ENCODE data around the gene DCST2. TPM values are rescaled to one million over a fixed set of nuclear protein-coding genes. Genes with fewer than 3 reads are reported as not detected.
A peak's percentile ranks its signal among the peaks of the same experiment; 100 is the strongest.

The DCST2 gene
- total RNA-seq, 1 experiment from 2014 or later, result 0.31 TPM

- Histone ChIP-seq H3K4me3 (ENCODE audit: insufficient read depth, low read depth, low read length) (no peak overlapping the region), H3K36me3 (replicated peaks; ENCODE audit: control insufficient read depth, insufficient read depth, low read length) (no peaks in the 10 kb centered on the region)
- DNase-seq, result peak; percentile 84
Measured at GRCh38 chr1:155008015-155008941, 25.3 kb downstream of the DCST2 start.

GRCh38 chr1:155007251-155007828 is 26.2 kb downstream of the DCST2 start:
- Histone ChIP-seq H3K36me3 (replicated peaks; ENCODE audit: control insufficient read depth, insufficient read depth, low read length) (no peaks in the 10 kb centered on the region), H3K4me3 (ENCODE audit: insufficient read depth, low read depth, low read length) (no peak overlapping the region), H3K27me3 (ENCODE audit: control insufficient read depth, insufficient read depth, low read length) (peaks cover 2% of the 10 kb centered on the region; the same call in 1 of the 2 replicates)
- DNase-seq, result peak; percentile 43

More at GRCh38 chr1:155008015-155008941, 25.3 kb downstream of the DCST2 start:
- H3K27me3 ChIP-seq (ENCODE audit: control insufficient read depth, insufficient read depth, low read length), result no peaks in the 10 kb centered on the region

- Histone ChIP-seq H3K36me3 (replicated peaks; ENCODE audit: control insufficient read depth, insufficient read depth, low read length) (no peaks in the 10 kb centered on the region), H3K27me3 (ENCODE audit: control insufficient read depth, insufficient read depth, low read length) (peaks cover 2% of the 10 kb centered on the region; the same call in 1 of the 2 replicates), H3K4me3 (ENCODE audit: insufficient read depth, low read depth, low read length) (no peak overlapping the region)
- DNase-seq, result peak; percentile 66
Measured at GRCh38 chr1:155006601-155007101, 26.9 kb downstream of the DCST2 start.

DNA sequence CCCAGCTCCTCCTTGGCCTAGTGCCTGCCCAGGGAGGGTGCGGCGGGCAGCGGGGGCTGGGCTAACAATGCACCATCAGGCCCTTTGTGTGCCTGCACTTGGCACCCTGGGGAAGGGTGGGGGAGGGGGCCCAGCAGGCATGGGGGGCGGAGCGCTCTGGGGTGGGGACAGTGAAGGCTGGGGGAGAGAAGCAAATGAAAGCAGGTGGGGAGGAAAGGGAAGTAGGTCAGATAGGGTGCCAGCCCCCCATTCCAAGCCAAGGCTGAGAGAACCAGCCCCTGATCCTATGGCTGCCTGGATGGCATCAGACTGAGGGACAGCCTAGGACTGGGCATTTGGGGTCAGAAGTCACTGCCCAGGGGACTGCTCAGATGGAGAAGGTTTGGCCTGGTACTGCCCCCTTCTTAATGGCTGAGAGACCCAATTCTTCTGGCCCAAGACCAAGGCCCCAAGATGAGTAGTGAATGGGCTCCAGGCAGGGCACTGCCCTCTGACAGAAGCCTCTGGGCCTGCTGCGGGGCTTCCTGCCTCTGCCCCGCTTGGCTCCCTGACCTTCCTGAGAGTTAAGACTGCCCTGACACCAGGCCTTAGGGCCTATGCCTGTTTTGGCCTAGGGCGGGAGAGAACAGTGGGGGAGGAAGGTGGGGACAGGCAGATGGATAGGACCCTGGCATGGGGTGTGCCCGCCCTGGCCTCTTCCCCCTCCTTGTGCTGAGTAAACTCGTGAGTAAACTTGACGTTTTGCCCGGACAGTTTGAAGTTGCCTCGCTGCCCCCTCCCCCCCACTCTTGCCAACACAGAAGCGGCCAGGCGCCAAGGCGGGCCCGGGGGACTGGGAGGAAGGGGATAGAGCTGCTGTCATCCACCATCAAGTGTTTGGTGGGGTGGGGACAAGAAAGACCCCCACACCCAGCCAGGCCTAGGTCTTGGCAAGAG is 28.2 kb downstream of the DCST2 start:
- H3K4me3 ChIP-seq (ENCODE audit: insufficient read depth, low read depth, low read length), result no peak overlapping the region
- DNase-seq, result peak; percentile 55
- no peaks in the 10 kb centered on the region for H3K36me3 ChIP-seq (replicated peaks; ENCODE audit: control insufficient read depth, insufficient read depth, low read length)
- peaks cover 2% of the 10 kb centered on the region; the same call in 1 of the 2 replicates for H3K27me3 ChIP-seq (ENCODE audit: control insufficient read depth, insufficient read depth, low read length)

- Histone ChIP-seq H3K4me3 (ENCODE audit: insufficient read depth, low read depth, low read length) (peak overlapping the region; percentile 97), H3K36me3 (replicated peaks; ENCODE audit: control insufficient read depth, insufficient read depth, low read length) (no peaks in the 10 kb centered on the region)
- DNase-seq, result peak; percentile 55
Measured at GRCh38 chr1:155004352-155005075, 29.1 kb downstream of the DCST2 start.

GRCh38 chr1:155003766-155004351 is 29.7 kb downstream of the DCST2 start:
- Histone ChIP-seq H3K4me3 (ENCODE audit: insufficient read depth, low read depth, low read length) (peak overlapping the region; percentile 97), H3K36me3 (replicated peaks; ENCODE audit: control insufficient read depth, insufficient read depth, low read length) (no peaks in the 10 kb centered on the region), H3K27me3 (ENCODE audit: control insufficient read depth, insufficient read depth, low read length) (peaks cover 2% of the 10 kb centered on the region; the same call in 1 of the 2 replicates)
- peak; percentile 85 for DNase-seq

More at GRCh38 chr1:155004352-155005075, 29.1 kb downstream of the DCST2 start:
- peaks cover 2% of the 10 kb centered on the region; the same call in 1 of the 2 replicates for H3K27me3 ChIP-seq (ENCODE audit: control insufficient read depth, insufficient read depth, low read length)

DNA sequence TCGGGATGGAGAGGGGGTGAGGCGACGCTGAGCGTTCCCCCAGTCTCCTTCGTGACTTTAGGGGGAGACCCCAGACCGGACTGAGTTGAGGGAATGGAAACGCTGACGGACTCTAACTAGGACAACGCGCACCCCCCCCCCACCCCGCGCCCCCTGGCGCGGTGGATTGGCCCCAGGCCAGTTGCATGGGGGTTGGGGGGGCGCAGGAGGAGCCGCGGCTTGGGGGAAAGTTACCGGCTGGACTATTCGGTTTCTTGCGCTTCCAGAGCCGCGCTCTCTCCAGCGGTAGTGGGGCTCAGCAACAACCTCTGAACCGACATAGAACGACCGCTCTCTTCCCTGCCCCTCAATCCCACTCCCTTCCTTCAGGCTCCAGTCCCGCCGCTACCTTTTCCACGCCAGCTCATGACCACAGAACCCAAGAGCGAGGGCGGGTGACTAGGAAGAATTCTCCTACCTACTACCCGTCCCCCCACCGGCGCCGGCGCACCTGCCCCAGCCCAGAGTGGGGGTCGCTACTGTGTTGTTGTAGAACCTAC is 30.3 kb downstream of the DCST2 start:
- peak; percentile 73 for DNase-seq
- peak overlapping the region; percentile 97 for H3K4me3 ChIP-seq (ENCODE audit: insufficient read depth, low read depth, low read length)
- peaks cover 2% of the 10 kb centered on the region; the same call in 1 of the 2 replicates for H3K27me3 ChIP-seq (ENCODE audit: control insufficient read depth, insufficient read depth, low read length)
- no peaks in the 10 kb centered on the region for H3K36me3 ChIP-seq (replicated peaks; ENCODE audit: control insufficient read depth, insufficient read depth, low read length)

- Histone ChIP-seq H3K36me3 (replicated peaks; ENCODE audit: control insufficient read depth, insufficient read depth, low read length) (no peaks in the 10 kb centered on the region), H3K4me3 (ENCODE audit: insufficient read depth, low read depth, low read length) (peak within 1 kb of the TSS; percentile 97), H3K27me3 (ENCODE audit: control insufficient read depth, insufficient read depth, low read length) (peaks cover 2% of the 10 kb centered on the region; the same call in 1 of the 2 replicates)
- peak; percentile 81 for DNase-seq
Measured at GRCh38 chr1:155002464-155003226, 30.9 kb downstream of the DCST2 start, which contains the start of gene ZBTB7B. TSS of gene ZBTB7B (plus strand) at chr1:155002802. CDS start at chr1:155014661, 11,859 bp downstream.

DNA sequence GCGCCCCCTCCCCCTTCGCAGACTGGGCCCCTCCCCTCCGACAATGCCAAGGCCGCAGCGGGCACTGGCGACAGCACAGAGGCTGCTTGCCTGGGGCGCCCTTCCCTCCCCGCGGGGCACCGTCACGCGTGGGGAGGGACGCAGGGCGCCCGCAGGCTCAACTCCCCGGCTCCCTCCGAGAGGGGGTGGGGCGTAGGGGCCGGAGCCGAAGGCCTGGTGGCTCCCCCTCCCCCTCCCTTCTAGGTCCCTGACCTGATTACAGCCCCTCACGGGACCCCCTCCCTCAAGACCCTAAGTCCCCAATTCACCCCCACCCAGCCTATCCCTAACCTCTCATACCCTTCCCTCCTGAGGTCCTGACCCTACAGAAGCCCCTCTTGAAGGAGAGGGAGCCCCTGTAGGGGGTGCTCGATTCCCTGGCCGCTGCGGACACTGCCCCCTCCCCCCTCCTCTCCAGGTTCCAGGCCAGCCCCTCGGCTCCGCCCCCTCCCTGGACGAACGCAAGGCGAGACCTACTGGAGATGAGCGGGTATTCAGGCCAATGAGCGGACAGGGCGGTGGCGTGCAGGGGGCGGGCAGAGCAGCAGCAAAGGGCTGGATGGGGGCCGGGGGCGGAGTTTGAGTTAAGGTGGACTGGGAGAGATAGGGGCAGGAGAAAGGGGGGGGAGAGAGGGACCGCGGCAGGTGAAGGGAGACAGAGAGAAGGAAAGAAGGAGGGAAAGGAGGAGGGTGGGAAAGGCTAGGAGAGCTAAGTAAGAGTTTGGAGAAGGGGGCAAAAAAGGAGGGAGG is 31.7 kb downstream of the DCST2 start:
- peak; percentile 99 for DNase-seq
- H3K27me3 ChIP-seq (ENCODE audit: control insufficient read depth, insufficient read depth, low read length), result peaks cover 2% of the 10 kb centered on the region; the same call in 1 of the 2 replicates
- H3K4me3 ChIP-seq (ENCODE audit: insufficient read depth, low read depth, low read length), result peak overlapping the region; percentile 75
- no peaks in the 10 kb centered on the region for H3K36me3 ChIP-seq (replicated peaks; ENCODE audit: control insufficient read depth, insufficient read depth, low read length)

GRCh38 chr1:155001425-155001674 is 32.2 kb downstream of the DCST2 start:
- H3K27me3 ChIP-seq (ENCODE audit: control insufficient read depth, insufficient read depth, low read length), result peaks cover 2% of the 10 kb centered on the region; the same call in 1 of the 2 replicates
- H3K36me3 ChIP-seq (replicated peaks; ENCODE audit: control insufficient read depth, insufficient read depth, low read length), result no peaks in the 10 kb centered on the region
- no peak for DNase-seq
- H3K4me3 ChIP-seq (ENCODE audit: insufficient read depth, low read depth, low read length), result peak overlapping the region; percentile 75

- DNase-seq, result peak; percentile 98
- H3K4me3 ChIP-seq (ENCODE audit: insufficient read depth, low read depth, low read length), result peak overlapping the region; percentile 75
- peaks cover 2% of the 10 kb centered on the region; the same call in 1 of the 2 replicates for H3K27me3 ChIP-seq (ENCODE audit: control insufficient read depth, insufficient read depth, low read length)
- H3K36me3 ChIP-seq (replicated peaks; ENCODE audit: control insufficient read depth, insufficient read depth, low read length), result no peaks in the 10 kb centered on the region
Measured at GRCh38 chr1:155000726-155001424, 32.7 kb downstream of the DCST2 start.
